ENCODE data around the gene ASPSCR1. TPM values are rescaled to one million over a fixed set of nuclear protein-coding genes. Genes with fewer than 3 reads are reported as not detected.

Gene ASPSCR1
- total RNA-seq, 3 donors from 2014 or later: 15.4 to 31.8 (median 17.9) TPM

- no peaks in the 10 kb centered on the region for H3K36me3 ChIP-seq
- H3K9me3 ChIP-seq: no peaks in the 10 kb centered on the region
- H3K4me1 ChIP-seq: peaks cover 6 to 14% of the 10 kb centered on the region in 2 donors
- no peak overlapping the region for H3K4me3 ChIP-seq
- no peak overlapping the region for H3K27ac ChIP-seq
- TF ChIP-seq POLR2AphosphoS5 (IDR thresholded peaks at IDR 0.05): no peak
- no peak for TF ChIP-seq CTCF (IDR thresholded peaks at IDR 0.05)
- TF ChIP-seq POLR2A (IDR thresholded peaks at IDR 0.05): no peak
- DNase-seq (ENCODE audit: low spot score in 2 of 2): no peak
- intact Hi-C loops (cut with DNase I; ENCODE audit: low total_unique reads): no loop called here
- H3K27me3 ChIP-seq: no peaks in the 10 kb centered on the region
These were observed 40.3 kb downstream of the ASPSCR1 start for GRCh38 chr17:82017612-82018151.

GRCh38 chr17:82018152-82018988, 40.9 kb downstream of the ASPSCR1 start:
- Histone ChIP-seq H3K4me1 (peaks cover 6 to 14% of the 10 kb centered on the region in 2 donors), H3K9me3 (no peaks in the 10 kb centered on the region), H3K4me3 (no peak overlapping the region), H3K27me3 (no peaks in the 10 kb centered on the region), H3K36me3 (no peaks in the 10 kb centered on the region), H3K27ac (no peak overlapping the region)
- DNase-seq (ENCODE audit: low spot score in 2 of 2): no peak
- TF ChIP-seq POLR2A (IDR thresholded peaks at IDR 0.05) (no peak), CTCF (IDR thresholded peaks at IDR 0.05) (no peak), POLR2AphosphoS5 (IDR thresholded peaks at IDR 0.05) (no peak)
- intact Hi-C loops (cut with DNase I; ENCODE audit: low total_unique reads): no loop called here

- no peak overlapping the region for H3K4me3 ChIP-seq
- peaks cover 6 to 19% of the 10 kb centered on the region in 2 donors for H3K4me1 ChIP-seq
- H3K27ac ChIP-seq: no peak overlapping the region
- no peaks in the 10 kb centered on the region for H3K9me3 ChIP-seq
- no peak for TF ChIP-seq POLR2A (IDR thresholded peaks at IDR 0.05)
- no peak for TF ChIP-seq POLR2AphosphoS5 (IDR thresholded peaks at IDR 0.05)
- TF ChIP-seq CTCF (IDR thresholded peaks at IDR 0.05): no peak
- no peaks in the 10 kb centered on the region for H3K27me3 ChIP-seq
- DNase-seq (ENCODE audit: low spot score in 2 of 2): no peak
- intact Hi-C loops (cut with DNase I; ENCODE audit: low total_unique reads): no loop called here
- H3K36me3 ChIP-seq: no peaks in the 10 kb centered on the region
These were observed 41.7 kb downstream of the ASPSCR1 start for GRCh38 chr17:82018989-82019689.

GRCh38 chr17:82019690-82020571, 42.5 kb downstream of the ASPSCR1 start:
- TF ChIP-seq POLR2A (IDR thresholded peaks at IDR 0.05): no peak
- TF ChIP-seq CTCF (IDR thresholded peaks at IDR 0.05): peak in 2 of 3 donors; percentile 9 to 44
- TF ChIP-seq POLR2AphosphoS5 (IDR thresholded peaks at IDR 0.05): no peak
- Histone ChIP-seq H3K27me3 (no peaks in the 10 kb centered on the region), H3K27ac (no peak overlapping the region), H3K36me3 (no peaks in the 10 kb centered on the region), H3K9me3 (no peaks in the 10 kb centered on the region), H3K4me1 (peaks cover 6 to 22% of the 10 kb centered on the region in 2 donors), H3K4me3 (no peak overlapping the region)
- no peak for DNase-seq (ENCODE audit: low spot score in 2 of 2)
- intact Hi-C loops (cut with DNase I; ENCODE audit: low total_unique reads): no loop called here
